ENCODE data around the gene GPRC5B. TPM values are rescaled to one million over a fixed set of nuclear protein-coding genes. Genes with fewer than 3 reads are reported as not detected.

The GPRC5B gene
- total RNA-seq, 2 experiments from 2014 or later = 0.09 TPM; not detected in 1

- H3K27ac Mint-ChIP-seq = no peak overlapping the region
Measured at GRCh38 chr16:19874026-19874425, 10.6 kb downstream of the GPRC5B start.

GRCh38 chr16:19872935-19873334 is 11.7 kb downstream of the GPRC5B start:
- peaks cover 6% of the 10 kb centered on the region for H3K27me3 Mint-ChIP-seq
- H3K4me3 Mint-ChIP-seq = no peak overlapping the region
- no peak overlapping the region for H3K27ac Mint-ChIP-seq
- POLR2A ChIA-PET = no interaction called here
- no peak for ATAC-seq (ENCODE audit: low read depth)
- no peak for DNase-seq
- H3K36me3 Mint-ChIP-seq = no peaks in the 10 kb centered on the region
- peaks cover 4% of the 10 kb centered on the region for H3K4me1 Mint-ChIP-seq
- no peaks in the 10 kb centered on the region for H3K9me3 Mint-ChIP-seq

More at GRCh38 chr16:19874026-19874425, 10.6 kb downstream of the GPRC5B start:
- DNase-seq = no peak
- H3K4me3 Mint-ChIP-seq = no peak overlapping the region
- POLR2A ChIA-PET = no interaction called here
- H3K36me3 Mint-ChIP-seq = no peaks in the 10 kb centered on the region
- H3K9me3 Mint-ChIP-seq = no peaks in the 10 kb centered on the region
- no peak for ATAC-seq (ENCODE audit: low read depth)
- H3K27me3 Mint-ChIP-seq = peaks cover 6% of the 10 kb centered on the region
- peaks cover 4% of the 10 kb centered on the region for H3K4me1 Mint-ChIP-seq

GRCh38 chr16:19872179-19872863 is 12.3 kb downstream of the GPRC5B start:
- DNase-seq (no peak), ATAC-seq (ENCODE audit: low read depth) (no peak)
- H3K27ac Mint-ChIP-seq = no peak overlapping the region
- H3K4me1 Mint-ChIP-seq = peaks cover 4% of the 10 kb centered on the region
- H3K36me3 Mint-ChIP-seq = no peaks in the 10 kb centered on the region
- H3K4me3 Mint-ChIP-seq = no peak overlapping the region
- H3K9me3 Mint-ChIP-seq = no peaks in the 10 kb centered on the region
- POLR2A ChIA-PET = no interaction called here
- peaks cover 6% of the 10 kb centered on the region for H3K27me3 Mint-ChIP-seq

- Mint-ChIP-seq H3K36me3 (no peaks in the 10 kb centered on the region), H3K27ac (no peak overlapping the region), H3K4me1 (peaks cover 4% of the 10 kb centered on the region), H3K9me3 (no peaks in the 10 kb centered on the region), H3K27me3 (peaks cover 6% of the 10 kb centered on the region), H3K4me3 (no peak overlapping the region)
- ATAC-seq (ENCODE audit: low read depth) = no peak
- no peak for DNase-seq
- POLR2A ChIA-PET = no interaction called here
Measured at GRCh38 chr16:19871721-19872120, 12.9 kb downstream of the GPRC5B start.

- no peaks in the 10 kb centered on the region for H3K27me3 Mint-ChIP-seq
- DNase-seq (no peak), ATAC-seq (ENCODE audit: low read depth) (no peak)
- no peak overlapping the region for H3K4me3 Mint-ChIP-seq
- H3K27ac Mint-ChIP-seq = no peak overlapping the region
- H3K4me1 Mint-ChIP-seq = peaks cover 2% of the 10 kb centered on the region
- H3K9me3 Mint-ChIP-seq = no peaks in the 10 kb centered on the region
- POLR2A ChIA-PET = no interaction called here
- H3K36me3 Mint-ChIP-seq = no peaks in the 10 kb centered on the region
Measured at GRCh38 chr16:19868421-19868820, 16.2 kb downstream of the GPRC5B start.

GRCh38 chr16:19864566-19864965 is 20.1 kb downstream of the GPRC5B start:
- Mint-ChIP-seq H3K4me1 (no peaks in the 10 kb centered on the region), H3K9me3 (no peaks in the 10 kb centered on the region), H3K4me3 (no peak overlapping the region), H3K27ac (no peak overlapping the region), H3K36me3 (no peaks in the 10 kb centered on the region), H3K27me3 (no peaks in the 10 kb centered on the region)
- no peak for DNase-seq
- POLR2A ChIA-PET = interaction anchor here (0.7 kb wide), 1 partner anchor 410 kb away, joined by 4 read pairs; no protein-coding TSS in a partner anchor
- ATAC-seq (ENCODE audit: low read depth) = no peak

GRCh38 chr16:19863990-19864389 is 20.7 kb downstream of the GPRC5B start:
- DNase-seq (no peak), ATAC-seq (ENCODE audit: low read depth) (no peak)
- H3K27ac Mint-ChIP-seq = no peak overlapping the region
- H3K4me1 Mint-ChIP-seq = no peaks in the 10 kb centered on the region
- no peaks in the 10 kb centered on the region for H3K9me3 Mint-ChIP-seq
- H3K36me3 Mint-ChIP-seq = no peaks in the 10 kb centered on the region
- H3K27me3 Mint-ChIP-seq = no peaks in the 10 kb centered on the region
- no peak overlapping the region for H3K4me3 Mint-ChIP-seq
- POLR2A ChIA-PET = no interaction called here

GRCh38 chr16:19861811-19862327 is 22.8 kb downstream of the GPRC5B start:
- no peak overlapping the region for H3K27ac Mint-ChIP-seq
- no peaks in the 10 kb centered on the region for H3K4me1 Mint-ChIP-seq
- H3K27me3 Mint-ChIP-seq = no peaks in the 10 kb centered on the region
- DNase-seq (no peak), ATAC-seq (ENCODE audit: low read depth) (no peak)
- no peaks in the 10 kb centered on the region for H3K9me3 Mint-ChIP-seq
- no peak overlapping the region for H3K4me3 Mint-ChIP-seq
- POLR2A ChIA-PET = no interaction called here
- no peaks in the 10 kb centered on the region for H3K36me3 Mint-ChIP-seq

- POLR2A ChIA-PET = no interaction called here
- DNase-seq (no peak), ATAC-seq (ENCODE audit: low read depth) (no peak)
- no peak overlapping the region for H3K27ac Mint-ChIP-seq
- no peak overlapping the region for H3K4me3 Mint-ChIP-seq
- H3K36me3 Mint-ChIP-seq = no peaks in the 10 kb centered on the region
- no peaks in the 10 kb centered on the region for H3K27me3 Mint-ChIP-seq
- no peaks in the 10 kb centered on the region for H3K9me3 Mint-ChIP-seq
- H3K4me1 Mint-ChIP-seq = no peaks in the 10 kb centered on the region
Measured at GRCh38 chr16:19861133-19861532, 23.5 kb downstream of the GPRC5B start.

GRCh38 chr16:19860166-19861041 is 24.2 kb downstream of the GPRC5B start:
- Mint-ChIP-seq H3K4me3 (no peak overlapping the region), H3K4me1 (no peaks in the 10 kb centered on the region), H3K27ac (no peak overlapping the region), H3K27me3 (no peaks in the 10 kb centered on the region), H3K36me3 (no peaks in the 10 kb centered on the region), H3K9me3 (no peaks in the 10 kb centered on the region)
- DNase-seq (no peak), ATAC-seq (ENCODE audit: low read depth) (no peak)
- POLR2A ChIA-PET = no interaction called here

GRCh38 chr16:19859603-19860002 is 25.0 kb downstream of the GPRC5B start:
- Mint-ChIP-seq H3K4me3 (no peak overlapping the region), H3K36me3 (no peaks in the 10 kb centered on the region), H3K9me3 (no peaks in the 10 kb centered on the region), H3K27ac (no peak overlapping the region), H3K4me1 (no peaks in the 10 kb centered on the region), H3K27me3 (no peaks in the 10 kb centered on the region)
- DNase-seq (no peak), ATAC-seq (ENCODE audit: low read depth) (no peak)
- POLR2A ChIA-PET = no interaction called here

GRCh38 chr16:19859166-19859565 is 25.5 kb downstream of the GPRC5B start:
- Mint-ChIP-seq H3K27me3 (no peaks in the 10 kb centered on the region), H3K27ac (no peak overlapping the region), H3K4me1 (no peaks in the 10 kb centered on the region), H3K36me3 (no peaks in the 10 kb centered on the region), H3K9me3 (no peaks in the 10 kb centered on the region), H3K4me3 (no peak overlapping the region)
- DNase-seq = no peak
- no peak for ATAC-seq (ENCODE audit: low read depth)
- POLR2A ChIA-PET = no interaction called here

- Mint-ChIP-seq H3K27me3 (peaks cover 2% of the 10 kb centered on the region), H3K9me3 (no peaks in the 10 kb centered on the region), H3K4me3 (no peak overlapping the region), H3K36me3 (no peaks in the 10 kb centered on the region), H3K27ac (no peak overlapping the region), H3K4me1 (no peaks in the 10 kb centered on the region)
- ATAC-seq (ENCODE audit: low read depth) = no peak
- DNase-seq = no peak
- POLR2A ChIA-PET = interaction anchor here (0.6 kb wide), 1 partner anchor 53 kb away, joined by 4 read pairs; no protein-coding TSS in a partner anchor
Measured at GRCh38 chr16:19858340-19859018, 26.2 kb downstream of the GPRC5B start.
